Measurements from ENCODE around the gene MAPK7.

Gene MAPK7

GRCh38 chr17:19378416-19379360 is at the start of gene MAPK7:
MAPK7 (plus strand) TSS chr17:19378498; CDS start chr17:19378901, 403 bp downstream.
- TF ChIP-seq, protein P1, sequence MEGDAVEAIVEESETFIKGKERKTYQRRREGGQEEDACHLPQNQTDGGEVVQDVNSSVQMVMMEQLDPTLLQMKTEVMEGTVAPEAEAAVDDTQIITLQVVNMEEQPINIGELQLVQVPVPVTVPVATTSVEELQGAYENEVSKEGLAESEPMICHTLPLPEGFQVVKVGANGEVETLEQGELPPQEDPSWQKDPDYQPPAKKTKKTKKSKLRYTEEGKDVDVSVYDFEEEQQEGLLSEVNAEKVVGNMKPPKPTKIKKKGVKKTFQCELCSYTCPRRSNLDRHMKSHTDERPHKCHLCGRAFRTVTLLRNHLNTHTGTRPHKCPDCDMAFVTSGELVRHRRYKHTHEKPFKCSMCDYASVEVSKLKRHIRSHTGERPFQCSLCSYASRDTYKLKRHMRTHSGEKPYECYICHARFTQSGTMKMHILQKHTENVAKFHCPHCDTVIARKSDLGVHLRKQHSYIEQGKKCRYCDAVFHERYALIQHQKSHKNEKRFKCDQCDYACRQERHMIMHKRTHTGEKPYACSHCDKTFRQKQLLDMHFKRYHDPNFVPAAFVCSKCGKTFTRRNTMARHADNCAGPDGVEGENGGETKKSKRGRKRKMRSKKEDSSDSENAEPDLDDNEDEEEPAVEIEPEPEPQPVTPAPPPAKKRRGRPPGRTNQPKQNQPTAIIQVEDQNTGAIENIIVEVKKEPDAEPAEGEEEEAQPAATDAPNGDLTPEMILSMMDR (IDR thresholded peaks at IDR 0.05; ENCODE audit: insufficient read depth, low read length, poor library complexity, severe bottlenecking), result no peak
- no peak for DNase-seq (ENCODE audit: extremely low read depth, insufficient read length)

GRCh38 chr17:19329136-19329535 is 49.2 kb upstream of the MAPK7 start:
- H3K36me3 ChIP-seq (ENCODE audit: control insufficient read depth, insufficient read depth, low read length), result no peaks in the 10 kb centered on the region
- DNase-seq (ENCODE audit: extremely low read depth, insufficient read length), result no peak
- TF ChIP-seq, protein P1 (IDR thresholded peaks at IDR 0.05; ENCODE audit: insufficient read depth, low read length, poor library complexity, severe bottlenecking), result no peak
- no peaks in the 10 kb centered on the region for H3K27me3 ChIP-seq (replicated peaks; ENCODE audit: control insufficient read depth, insufficient read depth, low read length)
- H3K4me3 ChIP-seq (replicated peaks; ENCODE audit: low read depth, low read length), result no peak overlapping the region

More at GRCh38 chr17:19378416-19379360, at the start of gene MAPK7:
- H3K27me3 ChIP-seq (replicated peaks; ENCODE audit: control insufficient read depth, insufficient read depth, low read length), result no peaks in the 10 kb centered on the region
- peaks cover 27% of the 10 kb centered on the region for H3K36me3 ChIP-seq (ENCODE audit: control insufficient read depth, insufficient read depth, low read length)
- H3K4me3 ChIP-seq (replicated peaks; ENCODE audit: low read depth, low read length), result peak within 1 kb of the TSS; percentile 86

- no peaks in the 10 kb centered on the region for H3K36me3 ChIP-seq (ENCODE audit: control insufficient read depth, insufficient read depth, low read length)
- TF ChIP-seq, protein P1 (IDR thresholded peaks at IDR 0.05; ENCODE audit: insufficient read depth, low read length, poor library complexity, severe bottlenecking), result no peak
- no peak for DNase-seq (ENCODE audit: extremely low read depth, insufficient read length)
- H3K27me3 ChIP-seq (replicated peaks; ENCODE audit: control insufficient read depth, insufficient read depth, low read length), result no peaks in the 10 kb centered on the region
- H3K4me3 ChIP-seq (replicated peaks; ENCODE audit: low read depth, low read length), result no peak overlapping the region
These were observed 48.5 kb upstream of the MAPK7 start for GRCh38 chr17:19329839-19330238.

DNA sequence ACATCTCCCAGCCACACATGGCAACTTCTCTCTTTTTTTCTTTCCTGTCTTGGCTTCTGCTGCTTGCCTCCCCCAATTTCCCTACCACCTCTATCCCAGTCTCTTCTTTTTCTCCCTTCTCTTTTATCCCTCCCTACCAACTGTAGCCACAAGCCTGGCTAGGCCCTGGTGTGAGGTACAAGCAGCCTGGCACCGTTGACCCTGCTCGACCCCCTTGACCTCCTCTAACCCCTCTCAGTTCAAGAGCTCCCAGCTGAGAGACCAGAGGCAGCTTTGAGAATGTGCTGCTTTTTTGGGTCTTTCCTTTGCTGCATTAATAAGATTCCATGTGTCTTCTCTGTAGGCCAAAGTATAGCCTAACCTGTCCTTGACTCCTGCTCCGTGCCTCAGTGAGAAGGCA is 48.0 kb upstream of the MAPK7 start:
- Histone ChIP-seq H3K36me3 (ENCODE audit: control insufficient read depth, insufficient read depth, low read length) (no peaks in the 10 kb centered on the region), H3K4me3 (replicated peaks; ENCODE audit: low read depth, low read length) (no peak overlapping the region), H3K27me3 (replicated peaks; ENCODE audit: control insufficient read depth, insufficient read depth, low read length) (no peaks in the 10 kb centered on the region)
- no peak for DNase-seq (ENCODE audit: extremely low read depth, insufficient read length)
- TF ChIP-seq, protein P1 (IDR thresholded peaks at IDR 0.05; ENCODE audit: insufficient read depth, low read length, poor library complexity, severe bottlenecking), result no peak

- no peaks in the 10 kb centered on the region for H3K27me3 ChIP-seq (replicated peaks; ENCODE audit: control insufficient read depth, insufficient read depth, low read length)
- H3K4me3 ChIP-seq (replicated peaks; ENCODE audit: low read depth, low read length), result no peak overlapping the region
- TF ChIP-seq, protein P1 (IDR thresholded peaks at IDR 0.05; ENCODE audit: insufficient read depth, low read length, poor library complexity, severe bottlenecking), result no peak
- no peaks in the 10 kb centered on the region for H3K36me3 ChIP-seq (ENCODE audit: control insufficient read depth, insufficient read depth, low read length)
- no peak for DNase-seq (ENCODE audit: extremely low read depth, insufficient read length)
These were observed 47.2 kb upstream of the MAPK7 start for GRCh38 chr17:19331134-19331533.

Measured in GM06990 (cell line).